GM12878 (cell line): ENCODE measurements around the gene S100A9. TPM values are rescaled to one million over a fixed set of nuclear protein-coding genes. Genes with fewer than 3 reads are reported as not detected.

Experiments
- ATAC-seq: fragments of 200-7000 bp; cut with Tn5 transposase; 3 replicates; pipeline ENCODE4 v1.9.1; 2020; ENCODE audit warnings: mild to moderate bottlenecking, moderate library complexity
- BruUV-seq: library from RNA; stranded (reverse); fragments of 400-500 nt; replicated peaks from 2 replicates; lab custom pipeline; 2021; lab: Mats Ljungman, UMichigan
- CTCF ChIA-PET: fragments of 300-600 bp; sonication (Branson Sonifier 250); formaldehyde crosslinking; extraction: SDS; loops from one replicate; lab custom pipeline; 2021; ENCODE audit warnings: inconsistent platforms; lab: Yijun Ruan, JAX
- POLR2A ChIA-PET: fragments of 350-600 bp; formaldehyde crosslinking; extraction: SDS; loops from one replicate; lab custom pipeline; 2021; ENCODE audit warnings: inconsistent platforms; lab: Charles Lee
- RAD21 ChIA-PET: fragments of 300-600 bp; sonication (Branson Sonifier 250); formaldehyde crosslinking; loops from one replicate; lab custom pipeline; 2023; ENCODE audit warnings: antibody characterized with exemption; ENCODE audit not compliant: unreplicated experiment; lab: Charles Lee
- SMC1A ChIA-PET: fragments of 300-600 bp; sonication (Branson Sonifier 250); formaldehyde crosslinking; loops from one replicate; lab custom pipeline; 2023; ENCODE audit not compliant: unreplicated experiment, uncharacterized antibody; lab: Charles Lee
- DNase-seq: peaks from one replicate; pipeline ENCODE4 v3.0.0-alpha.2; 2011; ENCODE audit warnings: low read depth, low spot score
- FAIRE-seq: peaks from 3 replicates; lab custom pipeline; 2011; peaks lifted over from hg19 to GRCh38; lab: Jason Lieb, UNC
- H2AFZ ChIP-seq: 2 replicates; pipeline ENCODE4 v1.6.0; 2011; ENCODE audit warnings: low read depth, low read length, control low read depth; ENCODE audit not compliant: control insufficient read depth
- H3K27ac ChIP-seq: 2 replicates; pipeline ENCODE4 v1.5.1; 2011; ENCODE audit warnings: control low read depth; ENCODE audit not compliant: control insufficient read depth, insufficient read depth
- H3K27me3 ChIP-seq, 2 experiments: replicated peaks in 1 of 2; 2 replicates each; pipeline versions ENCODE4 v1.6.0 to v1.6.1; 2011; ENCODE audit warnings: low read length in 1 of 2; ENCODE audit not compliant: control insufficient read depth in 2 of 2, insufficient read depth in 2 of 2
- H3K36me3 ChIP-seq, 2 experiments: 2 replicates each; pipeline ENCODE4 v1.5.1; 2011; ENCODE audit warnings: low read length in 1 of 2; ENCODE audit not compliant: control insufficient read depth in 2 of 2, insufficient read depth in 2 of 2
- H3K4me1 ChIP-seq: 2 replicates; pipeline ENCODE4 v1.6.1; 2011; ENCODE audit warnings: mild to moderate bottlenecking, low read length, moderate library complexity, mixed read lengths; ENCODE audit not compliant: control insufficient read depth, insufficient read depth
- H3K4me2 ChIP-seq: 2 replicates; pipeline ENCODE4 v1.6.0; 2011; ENCODE audit warnings: control low read depth; ENCODE audit not compliant: control insufficient read depth, insufficient read depth
- H3K4me3 ChIP-seq: fragments of 200-600 bp; sonication (generic); 2 replicates; pipeline ENCODE4 v1.5.1; 2016
- H3K79me2 ChIP-seq: 2 replicates; pipeline ENCODE4 v1.6.0; 2011; ENCODE audit warnings: low read length; ENCODE audit not compliant: control insufficient read depth, insufficient read depth
- H3K9ac ChIP-seq: 2 replicates; pipeline ENCODE4 v1.8.0; 2011; ENCODE audit warnings: low read length, control low read depth, mixed read lengths; ENCODE audit not compliant: control insufficient read depth, insufficient read depth
- H3K9me3 ChIP-seq: replicated peaks from 3 replicates; pipeline ENCODE4 v1.5.1; 2011; ENCODE audit warnings: mild to moderate bottlenecking, low read length; ENCODE audit not compliant: control insufficient read depth, insufficient read depth
- H4K20me1 ChIP-seq: 2 replicates; pipeline ENCODE4 v1.6.0; 2011; ENCODE audit not compliant: control insufficient read depth, insufficient read depth
- CBX3 ChIP-seq: fragments of 200-600 bp; sonication (generic); IDR thresholded peaks from 2 replicates; pipeline ENCODE4 v1.6.1; 2016; ENCODE audit warnings: low read depth, borderline replicate concordance
- CHD2 ChIP-seq: IDR thresholded peaks from 2 replicates; pipeline ENCODE4 v1.6.1; 2011; ENCODE audit warnings: low read depth, low read length, improper control_type of control experiment, borderline replicate concordance
- E2F8 ChIP-seq: fragments of 450-650 bp; IDR thresholded peaks from 2 replicates; pipeline ENCODE4 v1.6.1; 2018; ENCODE audit warnings: mild to moderate bottlenecking, low read depth, moderate library complexity; ENCODE audit not compliant: partially characterized antibody
- NR2C1 ChIP-seq: fragments of 450-650 bp; IDR thresholded peaks from 2 replicates; pipeline ENCODE4 v1.6.1; 2017; ENCODE audit warnings: antibody characterized with exemption, mild to moderate bottlenecking, moderate library complexity
- NRF1 ChIP-seq: conservative IDR thresholded peaks from 2 replicates; pipeline ENCODE4 v1.6.1; 2011; ENCODE audit warnings: mild to moderate bottlenecking, low read depth, low read length, improper control_type of control experiment
- RELB ChIP-seq: fragments of 450-650 bp; IDR thresholded peaks from 2 replicates; pipeline ENCODE4 v1.6.1; 2017; ENCODE audit warnings: low read depth, mild to moderate bottlenecking, moderate library complexity
- SPI1 ChIP-seq: IDR thresholded peaks from 2 replicates; pipeline ENCODE4 v1.6.1; 2011; ENCODE audit warnings: low read depth, mild to moderate bottlenecking, low read length, moderate library complexity, borderline replicate concordance; ENCODE audit not compliant: insufficient read depth
- SREBF2 ChIP-seq: IDR thresholded peaks from 2 replicates; pipeline ENCODE4 v1.6.1; 2012; ENCODE audit warnings: mild to moderate bottlenecking, low read length
- in situ Hi-C: fragments of 300-500 bp; cut with MboI; formaldehyde crosslinking; loops from 9 replicates; pipeline ENCODE4 v1.14.3; 2018; ENCODE audit warnings: mixed read lengths
- intact Hi-C: fragments of 100-400 bp; cut with micrococcal nuclease; formaldehyde crosslinking; loops from one replicate; pipeline ENCODE4 v1.14.2; 2022; ENCODE audit not compliant: unreplicated experiment
- polyA plus RNA-seq, 11 experiments: library from polyadenylated mRNA; depleted of rRNA in 4 of 11; unstranded in 6 of 11; stranded (reverse) in 5 of 11; fragments of >200 nt; fragmentation: Nextera tagmentation in 4 of 11; fragmentation: Illumina TruSeq in 1 of 11; extraction: Ambion mirVana in 4 of 11; extraction: Trizol in 1 of 11; gene quantifications; 1 replicate in 1 of 11; 2 replicates in 10 of 11; pipeline versions ENCODE4 v1.2.1 to v1.2.3, GENCODE V29; 2011 to 2016; ENCODE audit warnings: inconsistent platforms in 2 of 11, missing spikeins in 2 of 11, low read depth in 1 of 11
- total RNA-seq, 4 experiments: library from RNA; depleted of rRNA in 3 of 4; stranded (reverse); fragments of >200 nt in 3 of 4; fragmentation: Illumina TruSeq in 1 of 4; extraction: Trizol in 1 of 4; gene quantifications; 2 replicates each; pipeline versions ENCODE4 v1.2.1 to v1.2.3, GENCODE V29; 2013 to 2021

Gene S100A9
- total and polyA plus RNA-seq, 10 of the 15 experiments (the other 5 are each of a cell fraction or from before 2014, with no cell fraction given): 0.22 to 1.7 (median 0.49) TPM; not detected in 3

- ChIA-PET SMC1A (interaction anchor here (1.9 kb wide), 1 partner anchor 11 kb away, joined by 5 read pairs; no protein-coding TSS in a partner anchor), CTCF (interaction anchor here (1.2 to 1.8 kb wide), 2 partner anchors 9 to 52 kb away, joined by 3 read pairs; no protein-coding TSS in a partner anchor), POLR2A (no interaction called here), RAD21 (no interaction called here)
- ATAC-seq: no peak
- H4K20me1 ChIP-seq: no peaks in the 10 kb centered on the region
- H3K79me2 ChIP-seq: no peaks in the 10 kb centered on the region
- no TSS peak for BruUV-seq
- H2AFZ ChIP-seq: no peak overlapping the region
- H3K4me2 ChIP-seq: no peak overlapping the region
- H3K9ac ChIP-seq: no peak overlapping the region
- in situ Hi-C loops: no loop called here
- TF ChIP-seq E2F8 (no peak), NR2C1 (no peak), RELB (no peak), NRF1 (no peak), SPI1 (no peak), CHD2 (no peak), CBX3 (no peak), SREBF2 (no peak)
- TF ChIP-seq, all 136 proteins: peak for 0
- no peak overlapping the region for H3K27ac ChIP-seq
- H3K9me3 ChIP-seq: no peaks in the 10 kb centered on the region
- no peak overlapping the region for H3K4me3 ChIP-seq
- H3K36me3 ChIP-seq: no peaks in the 10 kb centered on the region
- intact Hi-C loops: no loop called here
- FAIRE-seq: no peak
- H3K27me3 ChIP-seq: no peaks in the 10 kb centered on the region
- no peaks in the 10 kb centered on the region for H3K4me1 ChIP-seq
- no peak for DNase-seq
Observed at GRCh38 chr1:153364156-153364555, 6.5 kb downstream of the S100A9 start.
